IMR-90 (cell line): ENCODE measurements around the gene RAI2.

Experiments
- MAZ ChIP-seq: IDR thresholded peaks from 2 replicates; pipeline ENCODE4 v1.6.1; 2012; ENCODE audit warnings: low read depth, mild to moderate bottlenecking, low read length, improper control_type of control experiment, moderate library complexity, borderline replicate concordance
- POLR2A ChIP-seq: IDR thresholded peaks from 2 replicates; pipeline ENCODE4 v1.6.1; 2012; ENCODE audit warnings: mild to moderate bottlenecking, low read depth, low read length
- TF ChIP-seq, protein P1 (sequence below): conservative IDR thresholded peaks from 2 replicates; pipeline ENCODE4 v1.5.1; 2012; ENCODE audit warnings: mild to moderate bottlenecking, low read depth, low read length, improper control_type of control experiment

DNA sequence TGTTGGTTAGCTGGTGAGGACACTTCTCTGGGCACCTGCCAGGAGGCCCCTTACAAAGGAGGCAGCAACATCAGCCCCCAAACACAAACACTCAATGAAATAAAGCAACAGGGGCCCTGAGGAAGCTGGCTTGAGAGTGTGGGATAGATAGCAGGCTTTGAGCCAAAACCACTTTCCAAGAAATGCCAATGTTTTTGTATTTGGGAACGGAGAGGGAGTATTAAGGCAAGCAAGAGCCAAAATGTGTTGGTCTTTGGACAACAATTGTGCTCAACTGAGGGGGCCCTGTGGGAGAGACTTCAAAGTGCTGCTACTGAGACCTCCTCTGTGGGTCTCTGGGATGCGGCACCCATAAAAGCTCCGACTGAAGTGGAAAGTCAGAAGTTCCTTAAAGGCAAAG is 41.0 kb downstream of the RAI2 start:
- TF ChIP-seq POLR2A, result no peak
- TF ChIP-seq MAZ, result no peak
- TF ChIP-seq, protein P1, sequence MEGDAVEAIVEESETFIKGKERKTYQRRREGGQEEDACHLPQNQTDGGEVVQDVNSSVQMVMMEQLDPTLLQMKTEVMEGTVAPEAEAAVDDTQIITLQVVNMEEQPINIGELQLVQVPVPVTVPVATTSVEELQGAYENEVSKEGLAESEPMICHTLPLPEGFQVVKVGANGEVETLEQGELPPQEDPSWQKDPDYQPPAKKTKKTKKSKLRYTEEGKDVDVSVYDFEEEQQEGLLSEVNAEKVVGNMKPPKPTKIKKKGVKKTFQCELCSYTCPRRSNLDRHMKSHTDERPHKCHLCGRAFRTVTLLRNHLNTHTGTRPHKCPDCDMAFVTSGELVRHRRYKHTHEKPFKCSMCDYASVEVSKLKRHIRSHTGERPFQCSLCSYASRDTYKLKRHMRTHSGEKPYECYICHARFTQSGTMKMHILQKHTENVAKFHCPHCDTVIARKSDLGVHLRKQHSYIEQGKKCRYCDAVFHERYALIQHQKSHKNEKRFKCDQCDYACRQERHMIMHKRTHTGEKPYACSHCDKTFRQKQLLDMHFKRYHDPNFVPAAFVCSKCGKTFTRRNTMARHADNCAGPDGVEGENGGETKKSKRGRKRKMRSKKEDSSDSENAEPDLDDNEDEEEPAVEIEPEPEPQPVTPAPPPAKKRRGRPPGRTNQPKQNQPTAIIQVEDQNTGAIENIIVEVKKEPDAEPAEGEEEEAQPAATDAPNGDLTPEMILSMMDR, result no peak
